GM10248 (cell line): ENCODE results near the gene ZNF367.

Source experiments
- CTCF ChIA-PET: fragments of 300-600 bp; sonication (Branson Sonifier 250); formaldehyde crosslinking; extraction: SDS; loops from one replicate; lab custom pipeline; 2021; ENCODE audit warnings: antibody characterized with exemption; lab: Yijun Ruan, JAX
- POLR2A ChIA-PET: fragments of 350-650 bp; sonication (Branson Sonifier 250); formaldehyde crosslinking; extraction: SDS; loops from one replicate; lab custom pipeline; 2020; ENCODE audit warnings: antibody characterized with exemption; lab: Yijun Ruan, JAX
- DNase-seq: peaks from one replicate; pipeline ENCODE4 v3.0.0; 2012; ENCODE audit errors: extremely low spot score
- CTCF ChIP-seq: IDR thresholded peaks from 2 replicates; pipeline ENCODE4 v1.5.1; 2012; ENCODE audit warnings: mild to moderate bottlenecking, low read depth; ENCODE audit errors: extremely low read depth, missing control alignments, control extremely low read depth

The ZNF367 gene

GRCh38 chr9:96420468-96421219 is 2.5 kb upstream of the ZNF367 start:
- CTCF ChIA-PET, result interaction anchor here (7.0 kb wide), 1 partner anchor 21 kb away, joined by 28 read pairs; no protein-coding TSS in a partner anchor
- DNase-seq, result peak; percentile 36
- POLR2A ChIA-PET, result no interaction called here
- no peak for TF ChIP-seq CTCF

GRCh38 chr9:96419691-96419969 is 1.5 kb upstream of the ZNF367 start:
- no peak for TF ChIP-seq CTCF
- DNase-seq, result no peak
- CTCF ChIA-PET, result no interaction called here
- POLR2A ChIA-PET, result no interaction called here

- DNase-seq, result peak; percentile 68
- CTCF ChIA-PET, result no interaction called here
- POLR2A ChIA-PET, result no interaction called here
- TF ChIP-seq CTCF, result no peak
Measured at GRCh38 chr9:96418920-96419690, 935 bp upstream of the ZNF367 start.

GRCh38 chr9:96417661-96418082 is 498 bp downstream of the ZNF367 start:
- POLR2A ChIA-PET, result no interaction called here
- TF ChIP-seq CTCF, result no peak
- no peak for DNase-seq
- CTCF ChIA-PET, result no interaction called here

GRCh38 chr9:96417051-96417586 is 1.1 kb downstream of the ZNF367 start:
- ChIA-PET CTCF (no interaction called here), POLR2A (no interaction called here)
- TF ChIP-seq CTCF, result peak; percentile 3
- DNase-seq, result peak; percentile 90

- DNase-seq, result peak; percentile 34
- no peak for TF ChIP-seq CTCF
- POLR2A ChIA-PET, result no interaction called here
- CTCF ChIA-PET, result interaction anchor here (0.9 to 2.4 kb wide), 6 partner anchors 9 to 253 kb away, joined by 3 to 9 read pairs (median 4); no protein-coding TSS in a partner anchor
Measured at GRCh38 chr9:96413302-96414221, 4.6 kb downstream of the ZNF367 start.
